K562 (cell line): ENCODE measurements around the gene PLCB1. TPM values are rescaled to one million over a fixed set of nuclear protein-coding genes. Genes with fewer than 3 reads are reported as not detected.

Experiments used
- ATAC-seq: fragments of 200-7000 bp; cut with Tn5 transposase; 3 replicates; pipeline ENCODE4 v1.9.1; 2020; ENCODE audit warnings: moderate library complexity
- BruUV-seq: library from RNA; stranded (reverse); fragments of 400-500 nt; replicated peaks from 2 replicates; lab custom pipeline; 2021; lab: Mats Ljungman, UMichigan
- CTCF ChIA-PET: fragments of 300-600 bp; formaldehyde crosslinking; extraction: SDS; loops from one replicate; lab custom pipeline; 2021; ENCODE audit warnings: low intra/inter-chr PET ratio; lab: Yijun Ruan, JAX
- POLR2A ChIA-PET: fragments of 300-600, 350-650 bp; sonication (Branson Sonifier 250); formaldehyde crosslinking; extraction: SDS; loops from one replicate; lab custom pipeline; 2021; ENCODE audit warnings: antibody characterized with exemption, inconsistent platforms; lab: Yijun Ruan, JAX
- DNase-seq, 4 experiments: peaks; one replicate each; pipeline versions ENCODE4 v3.0.0 to v3.0.0-alpha.2; 2011 to 2018; ENCODE audit warnings: low spot score in 3 of 4, mixed read lengths in 3 of 4; ENCODE audit errors: extremely low read depth in 1 of 4
- FAIRE-seq: peaks from 2 replicates; lab custom pipeline; 2011; peaks lifted over from hg19 to GRCh38; lab: Jason Lieb, UNC
- H2AFZ ChIP-seq: 2 replicates; pipeline ENCODE4 v1.6.0; 2011; ENCODE audit warnings: low read depth, low read length, control low read depth, inconsistent platforms
- H3K27ac ChIP-seq: fragments of 200-600 bp; 3 replicates; pipeline ENCODE4 v1.8.0; 2011; ENCODE audit warnings: low read depth, mild to moderate bottlenecking, control low read depth, inconsistent platforms, low read length, moderate library complexity, mixed read lengths; ENCODE audit errors: extremely low read depth
- H3K27me3 ChIP-seq, 2 experiments: fragments of 300-600 bp in 1 of 2; 2 replicates in 1 of 2; 3 replicates in 1 of 2; pipeline versions ENCODE4 v1.6.0 to v1.8.0; 2011; ENCODE audit warnings: inconsistent platforms in 2 of 2, low read length in 2 of 2, mild to moderate bottlenecking in 1 of 2, mixed read lengths in 1 of 2, moderate library complexity in 1 of 2; ENCODE audit not compliant: control insufficient read depth in 2 of 2, insufficient read depth in 2 of 2
- H3K36me3 ChIP-seq: fragments of 300-600 bp; 3 replicates; pipeline ENCODE4 v1.8.0; 2011; ENCODE audit warnings: mild to moderate bottlenecking, low read length, inconsistent platforms; ENCODE audit not compliant: control insufficient read depth, insufficient read depth
- H3K4me1 ChIP-seq, 2 experiments: fragments of 200-600 bp in 1 of 2; replicated peaks in 1 of 2; 2 replicates in 1 of 2; 3 replicates in 1 of 2; pipeline versions ENCODE4 v1.5.1 to v1.8.0; 2011; ENCODE audit warnings: inconsistent platforms in 2 of 2, low read length in 2 of 2, mild to moderate bottlenecking in 1 of 2, mixed read lengths in 1 of 2, moderate library complexity in 1 of 2; ENCODE audit not compliant: control insufficient read depth in 2 of 2, insufficient read depth in 2 of 2
- H3K4me2 ChIP-seq: 2 replicates; pipeline ENCODE4 v1.6.1; 2011; ENCODE audit warnings: low read length, control low read depth, inconsistent platforms, mixed read lengths; ENCODE audit not compliant: insufficient read depth
- H3K4me3 ChIP-seq: fragments of 200-600 bp; sonication (generic), shearing (Covaris generic); 2 replicates; pipeline ENCODE4 v1.5.1; 2016; ENCODE audit warnings: control low read depth, inconsistent platforms
- H3K79me2 ChIP-seq: fragments of 200-600 bp; 3 replicates; pipeline ENCODE4 v1.8.0; 2011; ENCODE audit warnings: low read length, inconsistent platforms; ENCODE audit not compliant: control insufficient read depth, insufficient read depth
- H3K9ac ChIP-seq, 2 experiments: 2 replicates each; pipeline versions ENCODE4 v1.6.0 to v1.6.1; 2011; ENCODE audit warnings: low read depth in 2 of 2, low read length in 2 of 2, control low read depth in 1 of 2, inconsistent platforms in 1 of 2, mild to moderate bottlenecking in 1 of 2, mixed read lengths in 1 of 2; ENCODE audit not compliant: insufficient read depth in 1 of 2
- H3K9me1 ChIP-seq: one replicate; pipeline ENCODE4 v1.6.0; 2011; ENCODE audit warnings: inconsistent platforms, mild to moderate bottlenecking, low read length, moderate library complexity; ENCODE audit not compliant: control insufficient read depth, insufficient read depth
- H3K9me3 ChIP-seq: replicated peaks from 2 replicates; pipeline ENCODE4 v1.5.1; 2011; ENCODE audit warnings: low read depth, low read length, inconsistent platforms; ENCODE audit not compliant: control insufficient read depth, insufficient read depth
- H4K20me1 ChIP-seq: replicated peaks from 2 replicates; pipeline ENCODE4 v1.6.1; 2011; ENCODE audit warnings: low read length, inconsistent platforms, mixed read lengths; ENCODE audit not compliant: control insufficient read depth, insufficient read depth
- BDP1 ChIP-seq: IDR thresholded peaks from 3 replicates; pipeline ENCODE4 v1.6.1; 2011; ENCODE audit not compliant: insufficient read length, insufficient read depth
- CBX8 ChIP-seq: fragments of 200-600 bp; sonication (generic); IDR thresholded peaks from 2 replicates; pipeline ENCODE4 v1.6.1; 2012; ENCODE audit warnings: borderline replicate concordance, mixed run types, low read depth, mild to moderate bottlenecking, moderate library complexity, mixed read lengths, low read length, control low read depth, inconsistent platforms; ENCODE audit not compliant: poor library complexity, severe bottlenecking; ENCODE audit errors: extremely low read depth
- FUS ChIP-seq: fragments of 200-400 bp; formaldehyde crosslinking; optimal IDR thresholded peaks from 2 replicates; pipeline ENCODE3; 2017; ENCODE audit warnings: low read depth, low read length
- GATA2 ChIP-seq: sonication (generic); formaldehyde crosslinking; IDR thresholded peaks from 2 replicates; pipeline ENCODE4 v1.4.0; 2020; ENCODE audit warnings: mild to moderate bottlenecking, missing genetic modification reagents
- GTF2A2 ChIP-seq: IDR thresholded peaks from 2 replicates; pipeline ENCODE4 v1.6.1; 2016; ENCODE audit warnings: mild to moderate bottlenecking, missing genetic modification characterization, missing compliant biosample characterization
- HMGN3 ChIP-seq: IDR thresholded peaks from 2 replicates; pipeline ENCODE4 v1.6.1; 2011; ENCODE audit warnings: borderline replicate concordance, low read depth, mild to moderate bottlenecking, mixed read lengths, low read length; ENCODE audit not compliant: insufficient read length; ENCODE audit errors: extremely low read depth
- HMGXB4 ChIP-seq: sonication (generic); formaldehyde crosslinking; IDR thresholded peaks from 2 replicates; pipeline ENCODE4 v1.8.1; 2023; ENCODE audit warnings: mild to moderate bottlenecking, missing genetic modification reagents
- KDM4B ChIP-seq, 2 experiments: fragments of 450-650 bp in 1 of 2; sonication (generic) in 1 of 2; IDR thresholded peaks; 2 replicates each; pipeline ENCODE4 v1.6.1; 2016 to 2017; ENCODE audit warnings: borderline replicate concordance in 2 of 2, antibody characterized with exemption in 1 of 2, low read depth in 1 of 2, mild to moderate bottlenecking in 1 of 2
- PRMT5 ChIP-seq: sonication (generic); formaldehyde crosslinking; IDR thresholded peaks from 2 replicates; pipeline ENCODE4 v1.5.0; 2020; ENCODE audit warnings: missing genetic modification reagents
- TEAD2 ChIP-seq: fragments of 450-650 bp; IDR thresholded peaks from 2 replicates; pipeline ENCODE4 v1.6.1; 2016; ENCODE audit warnings: missing genetic modification characterization, control low read depth, missing compliant biosample characterization
- ZBTB5 ChIP-seq: fragments of 450-650 bp; IDR thresholded peaks from 2 replicates; pipeline ENCODE4 v1.6.1; 2017; ENCODE audit warnings: antibody characterized with exemption
- ZNF609 ChIP-seq: sonication (generic); formaldehyde crosslinking; IDR thresholded peaks from 2 replicates; pipeline ENCODE4 v1.8.1; 2023; ENCODE audit warnings: missing genetic modification reagents, mild to moderate bottlenecking, borderline replicate concordance
- ZNF644 ChIP-seq: fragments of 200-800 bp; sonication (Bioruptor generic); IDR thresholded peaks from 2 replicates; pipeline ENCODE4 v1.6.1; 2016; ENCODE audit warnings: low read depth, missing genetic modification characterization, missing compliant biosample characterization
- in situ Hi-C: fragments of 300-500 bp; cut with MboI; formaldehyde crosslinking; loops from 4 replicates; pipeline ENCODE4 v1.15.0; 2018; ENCODE audit warnings: inconsistent platforms, mixed read lengths
- intact Hi-C: fragments of 100-400 bp; cut with micrococcal nuclease; formaldehyde crosslinking; loops from 2 replicates; pipeline ENCODE4 v1.14.2; 2022
- polyA plus RNA-seq, 8 experiments: library from polyadenylated mRNA; depleted of rRNA in 4 of 8; stranded (reverse) in 5 of 8; unstranded in 3 of 8; fragments of >200 nt; fragmentation: Nextera tagmentation in 2 of 8; fragmentation: Illumina TruSeq in 1 of 8; extraction: Ambion mirVana in 2 of 8; extraction: Trizol in 1 of 8; gene quantifications; 2 replicates each; pipeline versions ENCODE4 v1.2.1 to v1.2.3, GENCODE V29; 2011 to 2014; ENCODE audit warnings: inconsistent platforms in 1 of 8, missing spikeins in 1 of 8
- total RNA-seq, 7 experiments: library from RNA; depleted of rRNA in 6 of 7; stranded (reverse); fragments of >200 nt in 6 of 7; fragmentation: Illumina TruSeq in 2 of 7; extraction: Trizol in 2 of 7; gene quantifications; 2 replicates each; pipeline versions ENCODE4 v1.2.1 to v1.2.3, GENCODE V29; 2011 to 2021; ENCODE audit warnings: low replicate concordance in 1 of 7

PLCB1 gene
- total and polyA plus RNA-seq, 9 of the 15 experiments (the other 6 are each of a cell fraction or from before 2014, with no cell fraction given) = 0.34 to 3.1 (median 1.3) TPM

- in situ Hi-C loops = no loop called here
- H3K27me3 ChIP-seq = no peaks in the 10 kb centered on the region
- no peaks in the 10 kb centered on the region for H3K36me3 ChIP-seq
- no peaks in the 10 kb centered on the region for H3K79me2 ChIP-seq
- no peak overlapping the region for H3K27ac ChIP-seq
- H3K9ac ChIP-seq = no peak overlapping the region
- no peak overlapping the region for H3K4me2 ChIP-seq
- intact Hi-C loops = no loop called here
- DNase-seq = no peak
- H3K4me1 ChIP-seq = no peaks in the 10 kb centered on the region
- TF ChIP-seq TEAD2 (tag) (no peak), GTF2A2 (tag) (no peak), CBX8 (no peak), PRMT5 (CRISPR knock-in tag) (no peak), HMGN3 (no peak), KDM4B (IDR thresholded peaks at IDR 0.05; ENCODE audit: borderline replicate concordance in 2 of 2, low read depth in 1 of 2) (no peak), ZBTB5 (no peak), BDP1 (no peak), HMGXB4 (CRISPR knock-in tag) (no peak), ZNF644 (tag) (no peak), GATA2 (no peak), ZNF609 (CRISPR knock-in tag) (no peak), FUS (no peak)
- TF ChIP-seq, all 486 proteins: peak for 0
- no peaks in the 10 kb centered on the region for H3K9me1 ChIP-seq
- no peaks in the 10 kb centered on the region for H3K9me3 ChIP-seq
- ATAC-seq (no peak), FAIRE-seq (no peak)
- no peaks in the 10 kb centered on the region for H4K20me1 ChIP-seq
- POLR2A ChIA-PET = no interaction called here
- H2AFZ ChIP-seq = no peak overlapping the region
- no peak overlapping the region for H3K4me3 ChIP-seq
- no TSS peak for BruUV-seq
- CTCF ChIA-PET = no interaction called here
These were observed 656.8 kb downstream of the PLCB1 start for GRCh38 chr20:8788831-8789230.
